Neural cell (in vitro differentiated cells): ENCODE results near the gene KLHDC4. TPM values are rescaled to one million over a fixed set of nuclear protein-coding genes. Genes with fewer than 3 reads are reported as not detected.

ENCODE experiments used
- H2AFZ ChIP-seq: fragments of 200-600, 300-800 bp; sonication (generic), shearing (Covaris generic); 2 replicates; pipeline ENCODE4 v1.6.0; 2014; ENCODE audit warnings: low read depth, mild to moderate bottlenecking, antibody characterized with exemption, low read length, moderate library complexity
- H3F3A ChIP-seq: fragments of 200-600 bp; shearing (Covaris generic); 2 replicates; pipeline ENCODE4 v1.6.1; 2016; ENCODE audit warnings: mild to moderate bottlenecking, moderate library complexity, mixed read lengths, antibody characterized with exemption, low read length; ENCODE audit not compliant: insufficient read depth, poor library complexity, severe bottlenecking
- H3K27ac ChIP-seq: fragments of 200-600, 300-800 bp; sonication (generic), shearing (Covaris generic); 2 replicates; pipeline ENCODE4 v1.5.1; 2014; ENCODE audit warnings: mild to moderate bottlenecking, low read length, moderate library complexity
- H3K27me3 ChIP-seq: fragments of 300-800, 200-600 bp; sonication (generic), shearing (Covaris generic); 2 replicates; pipeline ENCODE4 v1.6.0; 2014; ENCODE audit warnings: mild to moderate bottlenecking, low read depth, low read length, moderate library complexity; ENCODE audit not compliant: insufficient read depth
- H3K36me3 ChIP-seq: fragments of 300-800, 200-600 bp; sonication (generic), shearing (Covaris generic); 2 replicates; pipeline ENCODE4 v1.5.1; 2014; ENCODE audit warnings: mild to moderate bottlenecking, antibody characterized with exemption, low read length, moderate library complexity; ENCODE audit not compliant: insufficient read depth
- H3K4me2 ChIP-seq: fragments of 300-800, 200-600 bp; sonication (generic), shearing (Covaris generic); 2 replicates; pipeline ENCODE4 v1.6.0; 2014; ENCODE audit warnings: mild to moderate bottlenecking, low read length
- H3K4me3 ChIP-seq: fragments of 300-800, 200-600 bp; sonication (generic), shearing (Covaris generic); 2 replicates; pipeline ENCODE4 v1.5.1; 2014; ENCODE audit warnings: mild to moderate bottlenecking, low read length, moderate library complexity
- H3K79me2 ChIP-seq: fragments of 200-600 bp; shearing (Covaris generic); replicated peaks from 2 replicates; pipeline ENCODE4 v1.6.0; 2014; ENCODE audit warnings: mild to moderate bottlenecking, low read length, moderate library complexity; ENCODE audit not compliant: insufficient read depth
- H3K9ac ChIP-seq: fragments of 300-800, 200-600 bp; sonication (generic), shearing (Covaris generic); 2 replicates; pipeline ENCODE4 v1.6.1; 2016; ENCODE audit warnings: mild to moderate bottlenecking, low read length, mixed read lengths
- H3K9me2 ChIP-seq: fragments of 200-600 bp; shearing (Covaris generic); 2 replicates; pipeline ENCODE4 v1.6.1; 2016; ENCODE audit warnings: mild to moderate bottlenecking, low read length, mixed read lengths; ENCODE audit not compliant: insufficient read depth
- H3K9me3 ChIP-seq: fragments of 200-600, 300-800 bp; sonication (generic), shearing (Covaris generic); 2 replicates; pipeline ENCODE4 v1.6.1; 2016; ENCODE audit warnings: mild to moderate bottlenecking, mixed run types, low read length, moderate library complexity, mixed read lengths
- H4K20me1 ChIP-seq: fragments of 200-600 bp; shearing (Covaris generic); 2 replicates; pipeline ENCODE4 v1.6.1; 2016; ENCODE audit warnings: mild to moderate bottlenecking, mixed run types; ENCODE audit not compliant: insufficient read depth
- EP300 ChIP-seq: fragments of 450-650 bp; conservative IDR thresholded peaks from 2 replicates; pipeline ENCODE4 v1.6.1; 2014; ENCODE audit warnings: antibody characterized with exemption, mild to moderate bottlenecking, moderate library complexity; ENCODE audit not compliant: poor library complexity, severe bottlenecking
- EZH2 ChIP-seq: fragments of 200-600, 300-800 bp; shearing (Covaris generic), sonication (generic); IDR thresholded peaks from 2 replicates; pipeline ENCODE4 v1.6.1; 2014; ENCODE audit warnings: antibody characterized with exemption, low read length, borderline replicate concordance, mild to moderate bottlenecking; ENCODE audit not compliant: insufficient read depth, poor library complexity, severe bottlenecking
- MXI1 ChIP-seq: fragments of 450-650 bp; conservative IDR thresholded peaks from 2 replicates; pipeline ENCODE4 v1.6.1; 2014; ENCODE audit warnings: antibody characterized with exemption, mild to moderate bottlenecking; ENCODE audit not compliant: poor library complexity, severe bottlenecking
- POLR2AphosphoS5 ChIP-seq: IDR thresholded peaks from 2 replicates; pipeline ENCODE4 v1.6.1; 2012
- RAD21 ChIP-seq: fragments of 450-650 bp; conservative IDR thresholded peaks from 2 replicates; pipeline ENCODE4 v1.6.1; 2014; ENCODE audit warnings: antibody characterized with exemption, mild to moderate bottlenecking, moderate library complexity
- REST ChIP-seq: IDR thresholded peaks from 2 replicates; pipeline ENCODE4 v1.6.1; 2012; ENCODE audit warnings: borderline replicate concordance
- SMC3 ChIP-seq: fragments of 450-650 bp; conservative IDR thresholded peaks from 2 replicates; pipeline ENCODE4 v1.6.1; 2014; ENCODE audit warnings: antibody characterized with exemption, mild to moderate bottlenecking, moderate library complexity; ENCODE audit not compliant: poor library complexity
- TAF1 ChIP-seq: IDR thresholded peaks from 2 replicates; pipeline ENCODE4 v1.6.1; 2012; ENCODE audit warnings: low read depth
- polyA plus RNA-seq: library from polyadenylated mRNA; depleted of rRNA; stranded (reverse); fragments of >200 nt; gene quantifications from 2 replicates; pipeline ENCODE4 v1.2.3, GENCODE V29; 2014
- TF ChIP-seq, protein P1 (sequence below): fragments of 450-650 bp; IDR thresholded peaks from 2 replicates; pipeline ENCODE4 v1.5.1; 2014; ENCODE audit warnings: antibody characterized with exemption, mild to moderate bottlenecking, moderate library complexity; ENCODE audit not compliant: poor library complexity, severe bottlenecking

Gene KLHDC4
- polyA plus RNA-seq, 1 donor from 2014 or later = 27.5 TPM

DNA sequence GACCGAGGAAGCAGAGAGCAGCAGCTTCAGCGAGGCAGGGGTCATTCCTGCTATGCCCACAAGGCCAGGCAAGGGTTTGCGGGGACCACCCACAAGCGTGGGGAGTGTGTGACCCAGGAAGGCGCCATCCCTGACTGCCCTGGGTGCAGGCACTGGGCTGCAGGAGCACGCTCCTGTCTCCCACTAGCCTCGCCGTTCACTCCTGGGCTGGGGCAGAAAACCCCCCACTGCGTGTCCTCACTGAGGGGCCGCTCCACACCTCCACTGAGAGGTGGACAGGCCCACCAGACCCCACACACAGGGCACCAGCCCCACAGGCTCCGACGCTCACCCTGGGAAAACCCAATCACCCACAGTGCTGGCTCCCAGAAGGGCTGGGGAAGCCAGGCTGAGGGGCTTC lies 56.1 kb downstream of the KLHDC4 start:
- Histone ChIP-seq H3K9ac (no peak overlapping the region), H3K79me2 (no peaks in the 10 kb centered on the region), H3K9me3 (no peaks in the 10 kb centered on the region), H2AFZ (no peak overlapping the region), H3K36me3 (no peaks in the 10 kb centered on the region), H3K9me2 (no peaks in the 10 kb centered on the region), H3K4me3 (no peak overlapping the region), H3K27me3 (no peaks in the 10 kb centered on the region), H3K27ac (no peak overlapping the region), H3K4me2 (no peak overlapping the region), H3F3A (no peaks in the 10 kb centered on the region), H4K20me1 (no peaks in the 10 kb centered on the region)
- TF ChIP-seq EZH2 = no peak
- no peak for TF ChIP-seq TAF1
- TF ChIP-seq, protein P1, sequence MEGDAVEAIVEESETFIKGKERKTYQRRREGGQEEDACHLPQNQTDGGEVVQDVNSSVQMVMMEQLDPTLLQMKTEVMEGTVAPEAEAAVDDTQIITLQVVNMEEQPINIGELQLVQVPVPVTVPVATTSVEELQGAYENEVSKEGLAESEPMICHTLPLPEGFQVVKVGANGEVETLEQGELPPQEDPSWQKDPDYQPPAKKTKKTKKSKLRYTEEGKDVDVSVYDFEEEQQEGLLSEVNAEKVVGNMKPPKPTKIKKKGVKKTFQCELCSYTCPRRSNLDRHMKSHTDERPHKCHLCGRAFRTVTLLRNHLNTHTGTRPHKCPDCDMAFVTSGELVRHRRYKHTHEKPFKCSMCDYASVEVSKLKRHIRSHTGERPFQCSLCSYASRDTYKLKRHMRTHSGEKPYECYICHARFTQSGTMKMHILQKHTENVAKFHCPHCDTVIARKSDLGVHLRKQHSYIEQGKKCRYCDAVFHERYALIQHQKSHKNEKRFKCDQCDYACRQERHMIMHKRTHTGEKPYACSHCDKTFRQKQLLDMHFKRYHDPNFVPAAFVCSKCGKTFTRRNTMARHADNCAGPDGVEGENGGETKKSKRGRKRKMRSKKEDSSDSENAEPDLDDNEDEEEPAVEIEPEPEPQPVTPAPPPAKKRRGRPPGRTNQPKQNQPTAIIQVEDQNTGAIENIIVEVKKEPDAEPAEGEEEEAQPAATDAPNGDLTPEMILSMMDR = no peak
- no peak for TF ChIP-seq REST
- TF ChIP-seq EP300 = no peak
- no peak for TF ChIP-seq MXI1
- TF ChIP-seq POLR2AphosphoS5 = no peak
- no peak for TF ChIP-seq RAD21
- TF ChIP-seq SMC3 = no peak

GRCh38 chr16:87708881-87709638 lies 56.7 kb downstream of the KLHDC4 start:
- Histone ChIP-seq H4K20me1 (no peaks in the 10 kb centered on the region), H3K9ac (no peak overlapping the region), H3F3A (no peaks in the 10 kb centered on the region), H3K27ac (no peak overlapping the region), H3K27me3 (no peaks in the 10 kb centered on the region), H3K9me3 (no peaks in the 10 kb centered on the region), H3K4me3 (no peak overlapping the region), H3K4me2 (no peak overlapping the region), H3K79me2 (no peaks in the 10 kb centered on the region), H2AFZ (no peak overlapping the region), H3K9me2 (no peaks in the 10 kb centered on the region), H3K36me3 (no peaks in the 10 kb centered on the region)
- TF ChIP-seq, protein P1 = no peak
- TF ChIP-seq POLR2AphosphoS5 (no peak), REST (no peak), TAF1 (no peak), EP300 (no peak), MXI1 (no peak), RAD21 (no peak), EZH2 (no peak), SMC3 (no peak)
